NCI-H2107 (cell line): Measurements from ENCODE around the gene MLF2.

Source experiments
- DNase-seq: peaks from one replicate; lab custom pipeline; 2025; lab: John Stamatoyannopoulos, UW

The MLF2 gene

DNA sequence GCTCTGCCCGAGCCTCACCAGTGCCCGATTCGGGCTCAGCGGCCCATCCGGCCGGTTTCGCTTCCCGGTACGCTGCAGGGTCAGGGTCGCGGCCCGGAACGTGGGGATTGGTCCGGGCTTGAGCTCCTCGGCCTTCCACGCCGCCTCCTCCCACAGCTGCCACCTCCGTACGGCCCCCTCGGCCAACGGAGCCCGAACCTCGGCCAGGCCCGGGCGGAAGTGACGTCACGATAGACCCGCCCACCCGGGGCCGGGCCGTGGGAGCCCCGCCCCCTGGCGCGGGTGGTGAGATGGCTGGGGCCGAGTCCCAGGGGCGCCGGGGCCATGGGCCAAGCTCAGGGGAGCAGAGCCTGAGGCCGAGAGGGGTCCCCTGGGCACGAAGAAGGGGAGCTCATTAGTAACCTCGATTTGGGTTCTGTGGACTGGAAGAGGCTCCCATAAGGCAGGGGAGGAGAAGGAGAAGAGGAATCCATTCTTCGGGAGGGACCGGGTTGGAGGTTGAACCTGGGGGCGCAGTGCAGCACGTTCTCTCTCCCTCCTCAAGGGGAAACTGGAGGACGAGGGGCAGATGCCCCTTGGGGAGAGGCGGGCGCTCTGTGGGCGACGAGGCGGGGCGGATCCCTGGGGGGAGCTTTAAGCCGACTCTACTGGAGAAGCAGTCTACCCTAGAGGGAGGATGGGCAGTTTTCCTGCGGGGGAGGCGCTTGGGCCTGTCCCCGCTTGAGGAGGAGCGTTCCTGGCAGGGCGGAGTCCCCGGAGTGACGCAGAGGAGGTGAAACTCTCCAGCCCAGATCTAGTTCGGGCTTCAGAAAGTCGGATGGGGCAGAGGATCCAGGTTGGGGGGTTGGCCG lies at the start of gene MLF2:
Gene MLF2 (minus strand): TSS at position 221 of the 851 bp plus-strand sequence. CDS start 807 bp downstream, outside the sequence.
- DNase-seq: peak; percentile 97

DNA sequence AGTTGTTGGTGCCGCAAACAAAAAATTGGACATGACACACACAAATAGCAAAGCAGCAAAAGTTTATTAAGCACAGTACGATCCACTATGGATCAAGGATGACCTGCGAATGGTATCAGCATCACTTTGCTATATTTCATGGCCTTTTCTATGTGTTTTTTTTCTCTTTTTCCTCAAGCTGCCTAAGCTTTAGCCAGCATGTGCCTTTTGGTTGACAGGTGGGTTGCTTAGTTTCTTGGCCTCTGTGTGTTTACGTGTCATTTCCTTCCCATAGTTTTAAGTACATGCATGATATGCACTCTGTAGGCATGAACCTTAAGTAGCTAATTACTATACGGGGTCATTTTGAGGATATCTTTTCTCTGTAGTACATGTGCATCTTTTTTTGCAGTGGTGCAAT lies 46.2 kb upstream of the MLF2 start:
- no peak for DNase-seq

- DNase-seq: no peak
Measured at GRCh38 chr12:6796576-6796975, 43.6 kb upstream of the MLF2 start.

- no peak for DNase-seq
Measured at GRCh38 chr12:6795088-6795487, 42.1 kb upstream of the MLF2 start.

- DNase-seq: no peak
Measured at GRCh38 chr12:6792522-6793201, 39.7 kb upstream of the MLF2 start.

DNA sequence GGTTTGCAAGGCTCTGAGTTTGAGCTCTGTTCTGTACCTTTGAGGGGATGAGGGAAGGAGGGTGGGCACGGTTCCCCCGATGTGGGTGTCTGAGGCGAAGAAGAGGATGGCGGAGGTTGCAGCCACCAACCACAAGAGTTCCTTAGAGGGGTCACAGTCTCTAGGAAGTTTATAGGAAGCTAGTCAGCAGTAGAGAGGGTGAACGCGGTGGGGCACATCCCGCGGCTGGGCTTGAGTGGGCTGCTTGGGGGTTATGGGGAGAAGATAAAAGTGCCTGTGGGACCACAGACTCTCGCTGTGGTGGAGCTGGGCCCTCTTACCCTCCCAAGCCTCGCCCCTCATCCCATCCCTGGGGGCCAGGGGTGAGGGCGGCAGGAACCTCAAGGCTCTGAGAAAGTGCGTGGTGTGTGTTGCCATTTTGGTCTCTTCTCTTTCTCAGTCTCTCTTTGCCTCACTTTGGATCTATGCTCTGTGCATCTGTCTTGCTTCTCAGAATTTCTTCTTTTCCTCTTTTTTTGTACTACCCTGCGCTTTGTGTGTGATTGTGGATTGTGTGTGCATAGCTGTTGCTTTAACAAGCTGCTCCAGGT lies 39.1 kb upstream of the MLF2 start:
- no peak for DNase-seq

- no peak for DNase-seq
Measured at GRCh38 chr12:6790496-6791150, 37.7 kb upstream of the MLF2 start.

DNA sequence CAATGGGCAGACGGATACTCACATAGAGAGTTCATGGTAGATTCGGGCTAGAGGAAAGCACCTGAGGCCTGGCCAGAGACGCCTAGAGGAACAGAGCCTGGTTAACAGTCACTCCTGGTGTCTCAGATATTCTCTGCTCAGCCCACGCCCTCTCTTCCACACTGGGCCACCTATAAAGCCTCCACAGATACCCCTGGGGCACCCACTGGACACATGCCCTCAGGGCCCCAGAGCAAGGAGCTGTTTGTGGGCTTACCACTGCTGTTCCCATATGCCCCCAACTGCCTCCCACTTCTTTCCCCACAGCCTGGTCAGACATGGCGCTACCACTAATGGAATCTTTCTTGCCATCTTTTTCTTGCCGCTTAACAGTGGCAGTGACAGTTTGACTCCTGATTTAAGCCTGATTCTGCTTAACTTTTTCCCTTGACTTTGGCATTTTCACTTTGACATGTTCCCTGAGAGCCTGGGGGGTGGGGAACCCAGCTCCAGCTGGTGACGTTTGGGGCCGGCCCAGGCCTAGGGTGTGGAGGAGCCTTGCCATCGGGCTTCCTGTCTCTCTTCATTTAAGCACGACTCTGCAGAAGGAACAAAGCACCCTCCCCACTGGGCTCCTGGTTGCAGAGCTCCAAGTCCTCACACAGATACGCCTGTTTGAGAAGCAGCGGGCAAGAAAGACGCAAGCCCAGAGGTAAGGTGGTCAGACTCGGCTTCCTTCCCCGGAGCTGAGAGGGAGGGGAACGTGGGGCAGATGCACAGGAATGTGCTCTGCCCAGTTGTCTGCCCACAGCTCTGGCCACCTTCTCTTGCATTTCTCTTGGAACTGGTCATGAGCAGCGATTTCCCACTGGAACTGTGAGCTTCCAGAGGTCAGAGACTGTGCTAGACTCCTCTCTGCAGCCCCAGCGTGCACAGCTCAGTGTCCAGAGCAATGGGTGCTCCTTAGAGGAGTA lies 36.3 kb upstream of the MLF2 start, which contains the start of gene CD4:
Gene CD4 (plus strand): TSS at position 557 of the 953 bp plus-strand sequence. CDS start 10,611 bp downstream, outside the sequence.
- no peak for DNase-seq

GRCh38 chr12:6787309-6787708 lies 34.4 kb upstream of the MLF2 start:
- no peak for DNase-seq

- no peak for DNase-seq
Measured at GRCh38 chr12:6786416-6787094, 33.6 kb upstream of the MLF2 start.

- no peak for DNase-seq
Measured at GRCh38 chr12:6784761-6785160, 31.8 kb upstream of the MLF2 start.

- no peak for DNase-seq
Measured at GRCh38 chr12:6784296-6784695, 31.4 kb upstream of the MLF2 start.

- no peak for DNase-seq
Measured at GRCh38 chr12:6783828-6784227, 30.9 kb upstream of the MLF2 start.

DNA sequence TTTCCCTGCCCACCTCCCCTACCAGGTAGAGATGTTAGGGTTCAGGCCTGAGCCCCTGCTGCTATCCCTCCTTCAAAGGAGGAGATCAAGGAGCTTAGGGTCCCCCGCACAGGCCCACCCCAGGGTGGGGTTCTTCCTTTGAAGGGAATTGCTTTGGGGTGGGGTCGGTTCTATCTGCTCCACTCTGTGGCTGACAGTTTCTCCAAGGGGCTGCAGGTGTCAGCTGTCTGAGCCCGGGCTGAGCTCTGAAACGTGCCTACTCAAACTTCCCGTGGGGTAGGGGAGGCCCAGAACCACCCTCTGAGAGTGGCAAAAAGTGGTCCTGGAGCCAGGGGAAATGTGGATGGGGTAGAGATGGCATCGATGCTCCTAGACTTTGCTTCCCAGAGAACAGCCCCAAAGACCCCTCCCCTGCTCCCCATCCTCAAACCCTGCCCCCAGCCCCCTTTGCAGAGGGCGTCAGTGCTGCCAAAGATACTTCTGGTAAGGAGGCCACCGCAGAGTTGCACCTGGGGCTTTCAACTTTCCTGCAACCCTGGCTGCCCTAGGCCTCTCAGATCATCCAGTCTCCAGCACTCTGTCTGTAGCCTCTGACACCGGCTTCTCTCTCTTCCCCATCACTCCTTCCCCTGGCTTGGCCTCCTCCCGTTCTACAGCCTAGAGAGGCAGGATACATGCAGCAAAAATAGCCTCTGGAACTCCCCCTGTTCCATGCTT lies 30.1 kb upstream of the MLF2 start:
- no peak for DNase-seq

DNA sequence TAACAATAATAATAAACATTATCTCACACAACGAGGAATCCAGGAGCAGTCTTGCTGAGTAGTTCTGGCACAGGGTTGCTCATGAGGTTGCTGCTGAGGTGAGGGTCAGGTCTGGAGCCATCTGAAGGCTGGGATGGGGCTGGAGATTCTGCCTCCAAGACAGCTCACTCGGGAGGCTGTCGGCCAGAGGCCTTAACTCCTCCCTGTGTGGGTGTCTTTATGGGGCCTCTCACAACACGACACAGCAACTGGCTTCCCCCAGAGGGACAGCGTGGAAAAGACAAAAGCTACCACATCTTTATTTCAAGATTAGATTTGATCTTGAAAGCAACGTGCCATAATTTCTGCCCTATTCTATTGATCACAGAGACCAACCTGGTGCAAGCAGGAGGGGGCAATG lies 29.2 kb upstream of the MLF2 start:
- DNase-seq: no peak

GRCh38 chr12:6780573-6780972 lies 27.6 kb upstream of the MLF2 start:
- DNase-seq: no peak

DNA sequence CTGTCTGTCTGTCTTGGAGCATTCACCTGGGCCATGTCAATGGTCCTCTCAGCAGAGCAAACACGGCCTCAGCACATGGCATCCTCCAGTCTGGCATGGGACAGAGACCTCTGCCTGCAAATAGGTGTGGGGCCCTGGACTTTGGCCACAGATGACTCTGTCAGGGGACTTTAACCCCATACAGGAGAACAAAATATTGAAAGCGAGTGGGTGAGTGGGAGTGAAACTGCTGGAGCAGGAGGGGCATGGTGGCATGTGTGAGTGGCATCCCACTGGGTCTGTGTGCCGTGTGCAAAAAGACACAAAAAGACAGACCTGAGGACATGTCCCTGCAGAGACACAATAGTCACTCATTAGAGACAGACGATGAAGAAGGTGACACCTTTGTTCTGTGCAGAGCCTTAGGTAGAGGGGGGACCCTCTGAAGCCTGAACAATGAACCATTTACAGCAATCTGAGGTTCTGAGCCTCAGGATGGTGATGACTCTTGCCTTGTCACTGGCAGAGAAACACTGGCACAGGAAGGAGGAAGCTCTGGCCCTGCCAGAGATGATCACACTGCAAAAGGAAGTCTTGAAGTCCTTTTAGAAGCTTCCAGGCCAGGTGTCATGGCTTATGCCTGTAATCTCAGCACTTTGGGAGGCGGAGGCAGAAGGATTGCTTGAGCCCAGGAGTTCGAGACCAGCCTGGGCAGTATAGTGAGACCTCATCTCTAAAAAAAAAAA lies 26.9 kb upstream of the MLF2 start:
- DNase-seq: no peak

DNA sequence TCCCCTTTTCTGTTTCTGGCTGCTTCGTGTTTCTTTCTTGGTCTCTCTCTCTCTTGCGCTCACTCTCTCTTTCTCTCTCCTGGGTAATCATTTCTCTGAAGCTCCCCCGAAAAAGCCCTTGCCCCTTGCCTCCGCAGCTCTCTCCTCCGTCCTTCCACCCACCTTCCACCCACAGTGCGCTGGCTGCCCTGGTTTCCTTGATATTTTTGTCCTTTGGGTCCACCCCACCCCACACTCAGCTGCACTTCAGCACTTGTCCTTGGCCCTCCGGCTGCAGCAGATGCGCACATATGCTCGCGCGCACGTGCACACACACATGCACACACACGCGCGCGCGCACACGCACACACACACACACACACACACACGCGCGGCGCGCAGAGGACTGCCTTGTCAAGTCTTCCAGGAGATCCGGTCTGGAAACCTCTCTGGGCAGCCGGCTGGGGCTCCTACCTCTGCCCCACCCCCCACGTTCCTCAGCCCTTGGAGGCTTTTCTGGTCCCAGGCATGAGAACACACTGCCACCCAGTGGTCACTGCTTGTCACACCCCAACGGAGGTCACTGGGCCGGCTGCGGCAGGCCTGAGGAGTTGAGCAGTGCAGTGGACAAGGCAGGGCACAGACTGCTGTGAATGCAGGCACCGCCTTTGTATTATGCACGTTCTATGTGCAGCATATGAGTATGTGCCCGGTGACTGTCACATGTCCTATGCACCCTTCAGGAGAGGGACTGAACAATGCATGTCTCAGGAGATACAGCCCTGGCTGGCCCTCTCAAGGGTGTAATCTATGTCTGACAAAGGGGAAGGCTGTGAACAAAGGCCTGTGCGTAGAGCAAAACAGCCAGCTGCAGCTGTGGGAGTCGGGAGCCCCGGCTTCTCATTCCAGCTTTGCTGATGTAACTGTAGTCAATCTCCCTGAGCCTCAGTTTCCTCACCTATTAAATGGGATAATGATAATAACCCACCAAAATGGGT lies 25.9 kb upstream of the MLF2 start:
- DNase-seq: peak; percentile 90
